22Rv1 (cell line): ENCODE measurements around the gene YEATS4.

Experiments used
- CTCF ChIP-seq: fragments of 450-650 bp; IDR thresholded peaks from 2 replicates; pipeline ENCODE4 v1.5.1; 2017; ENCODE audit warnings: mild to moderate bottlenecking
- ZFX ChIP-seq: fragments of 450-650 bp; IDR thresholded peaks from 2 replicates; pipeline ENCODE4 v1.6.1; 2017; ENCODE audit warnings: antibody characterized with exemption, borderline replicate concordance

GRCh38 chr12:69324797-69325466 is 34.6 kb upstream of the YEATS4 start:
- TF ChIP-seq CTCF (no peak), ZFX (no peak)
